Lung (tissue), 12 donors: ENCODE measurements around the gene DIP2C. TPM values are rescaled to one million over a fixed set of nuclear protein-coding genes. Genes with fewer than 3 reads are reported as not detected.

Source experiments
- ATAC-seq: fragments of 200-7000 bp; cut with Tn5 transposase; one replicate; pipeline ENCODE4 v1.9.1; 2020; ENCODE audit warnings: moderate number of reproducible peaks; ENCODE audit not compliant: insufficient read depth, low FRiP score
- DNase-seq, 3 donors: peaks; one replicate each; pipeline ENCODE4 v3.0.0-alpha.2; 2013 to 2017
- H3K27ac ChIP-seq, 2 donors: one replicate each; pipeline ENCODE4 v1.5.1; 2013; ENCODE audit warnings: mild to moderate bottlenecking in 2 of 2, moderate library complexity in 2 of 2, control low read depth in 1 of 2, inconsistent platforms in 1 of 2, low read depth in 1 of 2, low read length in 1 of 2
- H3K27me3 ChIP-seq, 3 donors: one replicate each; pipeline ENCODE4 v1.5.1; 2013; ENCODE audit warnings: low read length in 2 of 3; ENCODE audit not compliant: control insufficient read depth in 3 of 3, insufficient read depth in 3 of 3
- H3K36me3 ChIP-seq, 4 donors: one replicate each; pipeline ENCODE4 v1.5.1; 2013; ENCODE audit warnings: low read length in 4 of 4, mild to moderate bottlenecking in 1 of 4, moderate library complexity in 1 of 4; ENCODE audit not compliant: control insufficient read depth in 4 of 4, insufficient read depth in 4 of 4
- H3K4me1 ChIP-seq, 5 donors: one replicate each; pipeline ENCODE4 v1.5.1; 2013; ENCODE audit warnings: low read length in 5 of 5, mild to moderate bottlenecking in 2 of 5, moderate library complexity in 1 of 5; ENCODE audit not compliant: control insufficient read depth in 5 of 5, insufficient read depth in 5 of 5
- H3K4me3 ChIP-seq: one replicate; pipeline ENCODE4 v1.5.1; 2013; ENCODE audit warnings: mild to moderate bottlenecking, control low read depth, moderate library complexity
- H3K9ac ChIP-seq, 2 donors: one replicate each; pipeline ENCODE4 v1.5.1; 2013; ENCODE audit warnings: low read length in 2 of 2, control low read depth in 1 of 2; ENCODE audit not compliant: insufficient read depth in 1 of 2
- H3K9me3 ChIP-seq, 4 donors: one replicate each; pipeline ENCODE4 v1.5.1; 2013; ENCODE audit warnings: low read length in 3 of 4, mild to moderate bottlenecking in 1 of 4, moderate library complexity in 1 of 4; ENCODE audit not compliant: control insufficient read depth in 4 of 4, insufficient read depth in 3 of 4
- CTCF ChIP-seq: IDR thresholded peaks from 2 replicates; pipeline ENCODE4 v1.5.1; 2012; ENCODE audit warnings: mild to moderate bottlenecking; ENCODE audit errors: control extremely low read depth, extremely low read depth
- WGBS, 2 donors: extraction: QIAGEN DNeasy Blood & Tissue Kit; methylation state at CpG; one replicate each; pipeline ENCODE4 v1.1.7; 2013; 5-methylcytosine and 5-hydroxymethylcytosine counted together
- polyA plus RNA-seq, 2 donors: library from polyadenylated mRNA; stranded (reverse); fragments of 200-250 nt; gene quantifications; one replicate each; pipeline ENCODE4 v1.2.1, GENCODE V29; 2013
- total RNA-seq, 2 donors: library from RNA; depleted of rRNA in 1 of 2; stranded (reverse); fragments of >200 nt in 1 of 2; gene quantifications; one replicate each; pipeline ENCODE4 v1.2.1, GENCODE V29; 2014 to 2021
- donor health status: control.
- donor health status: control.
- donor health status: Bipolar disorder and iron deficiency.
- donor health status: healthy.
- donor health status: DM: yes; HTN: yes; CAD: no.

DIP2C gene
- total and polyA plus RNA-seq, 4 donors: 3.6 to 20.0 (median 9.5) TPM

GRCh38 chr10:639751-640672, 49.5 kb downstream of the DIP2C start:
- TF ChIP-seq CTCF: no peak
- Histone ChIP-seq H3K9me3 (peaks cover 0 to 2% (median 1%) of the 10 kb centered on the region in 4 donors), H3K27me3 (no peaks in the 10 kb centered on the region), H3K9ac (no peak overlapping the region), H3K27ac (no peak overlapping the region), H3K4me1 (peaks cover 0 to 3% (median 0%) of the 10 kb centered on the region in 5 donors), H3K4me3 (no peak overlapping the region), H3K36me3 (peaks cover 0 to 11% (median 0%) of the 10 kb centered on the region in 4 donors)
- no peak for DNase-seq
- no peak for ATAC-seq
- 94 to 95% methylated on average over 64 of the region's 64 CpGs for WGBS, 2 donors

- no peak for TF ChIP-seq CTCF
- H3K9ac ChIP-seq: no peak overlapping the region
- DNase-seq: no peak
- 93% methylated on average over 42 of the region's 42 CpGs for WGBS, 2 donors
- H3K27me3 ChIP-seq: no peaks in the 10 kb centered on the region
- H3K27ac ChIP-seq: no peak overlapping the region
- ATAC-seq: no peak
- peaks cover 0 to 3% (median 0%) of the 10 kb centered on the region in 5 donors for H3K4me1 ChIP-seq
- H3K9me3 ChIP-seq: no peaks in the 10 kb centered on the region
- peaks cover 0 to 5% (median 0%) of the 10 kb centered on the region in 4 donors for H3K36me3 ChIP-seq
- no peak overlapping the region for H3K4me3 ChIP-seq
Observed at GRCh38 chr10:639001-639750, 50.3 kb downstream of the DIP2C start.

DNA sequence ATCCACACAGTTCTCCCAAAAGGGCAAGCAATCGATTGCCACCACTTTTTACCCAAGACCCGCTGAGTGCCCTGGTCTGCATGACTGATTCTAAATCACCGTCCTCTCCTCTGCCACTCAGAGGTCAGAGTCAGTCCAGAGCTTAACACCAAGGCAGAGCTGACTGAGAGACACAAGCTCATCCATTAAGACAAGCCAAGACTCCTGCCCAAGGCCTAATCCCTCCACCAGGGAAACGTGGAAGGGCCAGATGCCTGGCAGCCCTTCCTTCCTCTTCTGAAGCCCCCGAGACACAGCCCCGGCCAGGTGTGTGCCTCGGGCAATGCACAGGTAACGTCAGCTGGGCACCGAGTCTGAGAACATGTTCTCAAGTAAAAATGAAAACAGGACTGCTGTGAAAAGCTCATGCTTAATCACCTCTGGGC, 51.7 kb downstream of the DIP2C start:
- DNase-seq: no peak
- no peaks in the 10 kb centered on the region for H3K9me3 ChIP-seq
- peaks cover 0 to 9% (median 3%) of the 10 kb centered on the region in 5 donors for H3K4me1 ChIP-seq
- no peak overlapping the region for H3K9ac ChIP-seq
- no peak for TF ChIP-seq CTCF
- peaks cover 0 to 5% (median 0%) of the 10 kb centered on the region in 4 donors for H3K36me3 ChIP-seq
- H3K27ac ChIP-seq: no peak overlapping the region
- 68 to 83% methylated on average over 9 of the region's 9 CpGs for WGBS, 2 donors
- no peak overlapping the region for H3K4me3 ChIP-seq
- H3K27me3 ChIP-seq: no peaks in the 10 kb centered on the region
- no peak for ATAC-seq
